GM18907 (cell line): ENCODE results near the gene ACVRL1.

Experiments
- ATAC-seq: cut with Tn5 transposase; IDR thresholded peaks from one replicate; pipeline ENCODE4 v1.9.1; 2021; ENCODE audit warnings: mild to moderate bottlenecking, moderate library complexity; ENCODE audit not compliant: unreplicated experiment

The ACVRL1 gene

DNA sequence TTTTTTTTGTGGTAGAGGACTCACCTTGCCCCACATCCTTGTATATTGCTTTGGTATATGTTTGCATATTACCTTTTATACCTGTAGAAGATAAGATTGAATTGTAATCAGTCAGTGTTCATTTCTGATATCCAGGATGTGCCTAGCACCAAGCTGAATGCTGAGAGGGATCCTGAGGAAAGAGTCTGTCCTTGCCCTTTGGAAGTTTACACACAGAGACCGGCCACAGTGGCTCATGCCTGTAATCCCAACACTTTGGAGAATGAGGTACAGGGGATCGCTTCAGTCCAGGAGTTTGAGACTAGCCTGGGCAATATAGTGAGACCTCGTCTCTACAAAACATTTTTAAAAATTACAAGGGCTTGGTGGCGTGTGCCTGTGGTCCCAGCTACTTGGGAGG, 52.6 kb downstream of the ACVRL1 start:
- ATAC-seq: no peak

DNA sequence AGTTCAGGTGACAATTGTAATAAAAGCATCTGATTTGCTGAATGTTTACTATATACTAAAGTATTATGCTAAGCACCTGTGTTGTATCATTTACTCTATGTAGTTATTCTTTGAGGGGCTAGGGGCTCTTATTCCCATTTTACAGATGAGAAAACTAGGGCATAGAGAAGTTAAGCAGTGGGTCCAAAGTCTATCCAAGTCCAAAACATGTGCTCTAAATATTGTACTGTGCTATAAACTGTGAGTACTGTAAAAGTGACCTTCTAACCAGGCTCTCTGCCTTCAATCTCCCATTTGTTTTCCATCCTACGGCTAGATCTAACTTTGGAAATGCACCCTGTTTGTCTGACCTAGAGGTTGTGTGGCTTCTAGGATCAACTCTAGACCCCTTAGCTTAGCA, 53.2 kb downstream of the ACVRL1 start:
- no peak for ATAC-seq

DNA sequence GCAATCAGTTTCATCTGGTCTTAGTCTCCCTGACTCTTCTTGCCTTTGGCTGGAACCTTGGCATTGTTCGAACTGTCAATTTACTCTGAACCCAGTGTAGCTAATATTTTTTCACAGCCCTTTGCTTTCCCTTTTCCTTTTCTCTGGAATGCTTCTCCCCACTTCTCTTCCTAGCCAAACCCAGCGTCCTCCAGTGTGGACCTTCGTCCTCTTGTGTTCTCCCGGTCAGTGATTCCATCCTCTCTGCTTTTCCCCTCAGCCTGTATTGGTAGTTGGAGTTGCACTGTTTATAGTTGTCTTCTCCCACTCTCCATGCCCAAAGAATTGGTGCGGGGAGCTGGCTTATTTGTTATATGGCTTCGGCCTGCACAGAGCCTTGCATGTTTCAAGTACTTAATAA, 53.6 kb downstream of the ACVRL1 start:
- no peak for ATAC-seq

DNA sequence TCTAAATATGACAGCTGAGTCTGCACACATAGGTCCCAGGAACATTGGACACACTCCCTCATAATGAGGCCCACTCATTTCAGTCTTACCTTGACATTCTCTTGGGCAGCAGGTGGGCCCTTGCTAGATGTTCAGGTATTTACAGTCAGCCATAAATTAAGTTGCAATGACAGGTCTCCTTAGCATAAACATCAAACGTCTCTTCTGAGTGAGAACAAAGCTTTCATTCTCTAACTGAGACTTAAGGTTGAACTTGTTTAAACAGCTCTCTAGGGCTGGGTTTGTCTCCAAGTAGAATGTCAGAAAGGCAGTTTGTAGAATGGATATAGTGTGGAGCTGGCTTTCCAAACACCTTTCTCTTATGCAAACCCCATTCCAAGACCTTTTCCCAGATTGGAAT, 54.5 kb downstream of the ACVRL1 start:
- ATAC-seq: no peak

DNA sequence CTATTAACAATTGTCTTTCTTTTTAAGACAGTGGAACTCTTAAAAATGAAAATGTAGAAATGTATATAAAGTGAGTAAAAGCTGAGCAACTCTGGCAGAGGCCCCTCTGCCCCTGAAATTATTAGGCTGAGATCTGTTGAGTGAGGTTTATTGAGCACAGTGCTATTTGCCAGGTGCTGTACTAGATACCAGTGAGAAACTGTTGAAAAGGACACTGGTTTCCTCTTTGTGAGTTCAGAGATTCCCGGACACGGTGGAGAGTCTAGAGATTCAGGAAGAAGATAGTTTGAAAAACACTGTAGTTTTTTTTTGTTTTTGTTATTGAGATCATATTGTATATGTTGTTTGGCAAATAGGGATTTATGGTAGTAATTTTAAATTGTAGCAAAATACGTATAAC, 55.4 kb downstream of the ACVRL1 start:
- ATAC-seq: no peak

DNA sequence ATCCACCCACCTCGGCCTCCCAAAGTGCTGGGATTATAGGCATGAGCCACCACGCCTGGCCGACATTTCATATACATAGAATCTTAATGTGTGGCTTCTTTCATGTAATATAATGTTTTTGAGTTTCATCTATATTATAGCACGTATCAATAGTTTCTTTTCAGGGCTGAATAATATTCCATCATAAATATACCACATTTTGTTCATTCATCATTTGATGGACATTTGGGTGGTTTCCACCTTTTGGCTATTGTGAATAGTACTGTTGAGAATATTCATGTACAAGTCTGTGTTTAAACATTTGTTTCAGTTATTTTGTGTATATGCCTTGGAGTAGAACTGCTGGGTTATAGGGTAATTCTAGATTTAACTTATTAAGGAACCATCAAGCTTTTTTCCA, 56.2 kb downstream of the ACVRL1 start:
- no peak for ATAC-seq

DNA sequence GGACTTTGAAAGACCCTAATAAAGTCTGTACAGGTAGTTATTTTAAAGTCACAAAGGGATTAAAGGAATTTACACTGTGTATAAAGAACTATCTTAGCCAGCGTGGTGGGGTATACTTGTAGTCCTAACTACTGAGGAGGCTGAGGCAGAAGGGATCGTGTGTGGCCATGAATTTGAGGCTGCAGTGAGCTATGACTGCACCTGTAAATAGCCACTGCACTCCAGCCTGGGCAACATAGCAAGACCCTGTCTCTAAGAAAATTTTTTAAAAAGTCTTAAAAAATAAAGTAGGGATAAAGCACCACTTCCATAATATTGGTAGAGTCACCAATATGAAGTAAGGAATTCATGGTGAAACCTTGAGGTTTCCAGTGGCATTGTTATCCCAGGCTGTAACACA, 62.3 kb downstream of the ACVRL1 start:
- ATAC-seq: no peak

DNA sequence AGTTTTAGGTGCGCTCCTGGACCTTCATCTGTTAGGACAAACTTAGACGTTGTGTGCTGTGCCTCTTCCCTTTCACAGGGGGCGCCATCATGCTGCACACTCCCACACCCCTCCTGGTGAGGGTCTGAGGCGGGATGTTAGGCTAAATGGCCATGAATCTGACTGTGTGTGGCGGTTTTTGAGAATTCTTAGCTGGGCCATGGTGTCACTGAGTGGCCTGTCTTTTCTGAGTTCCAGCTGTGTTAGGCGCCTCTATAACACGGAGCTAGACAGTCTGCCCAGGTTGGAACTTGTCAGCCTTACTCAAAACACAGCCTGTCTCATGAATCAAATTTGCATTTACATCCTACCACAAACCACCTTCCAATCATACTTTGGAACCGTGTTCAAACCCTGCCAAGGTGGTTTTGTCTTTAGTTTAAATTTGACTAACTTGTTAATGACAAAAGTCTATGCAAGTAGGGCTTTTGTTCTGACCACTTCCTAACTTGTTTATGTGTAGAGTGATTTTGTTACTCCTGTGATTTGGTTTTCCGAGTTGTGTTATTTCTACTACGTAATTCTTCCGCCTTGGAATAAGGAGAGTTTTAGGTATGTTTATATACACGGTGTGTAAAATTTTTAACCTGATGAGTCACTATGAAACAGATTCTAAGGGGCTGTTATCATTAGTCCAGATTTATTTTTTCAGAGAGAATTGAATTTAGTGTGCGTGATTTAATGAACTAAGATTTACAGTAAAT, 63.8 kb downstream of the ACVRL1 start:
- peak; percentile 89 for ATAC-seq

DNA sequence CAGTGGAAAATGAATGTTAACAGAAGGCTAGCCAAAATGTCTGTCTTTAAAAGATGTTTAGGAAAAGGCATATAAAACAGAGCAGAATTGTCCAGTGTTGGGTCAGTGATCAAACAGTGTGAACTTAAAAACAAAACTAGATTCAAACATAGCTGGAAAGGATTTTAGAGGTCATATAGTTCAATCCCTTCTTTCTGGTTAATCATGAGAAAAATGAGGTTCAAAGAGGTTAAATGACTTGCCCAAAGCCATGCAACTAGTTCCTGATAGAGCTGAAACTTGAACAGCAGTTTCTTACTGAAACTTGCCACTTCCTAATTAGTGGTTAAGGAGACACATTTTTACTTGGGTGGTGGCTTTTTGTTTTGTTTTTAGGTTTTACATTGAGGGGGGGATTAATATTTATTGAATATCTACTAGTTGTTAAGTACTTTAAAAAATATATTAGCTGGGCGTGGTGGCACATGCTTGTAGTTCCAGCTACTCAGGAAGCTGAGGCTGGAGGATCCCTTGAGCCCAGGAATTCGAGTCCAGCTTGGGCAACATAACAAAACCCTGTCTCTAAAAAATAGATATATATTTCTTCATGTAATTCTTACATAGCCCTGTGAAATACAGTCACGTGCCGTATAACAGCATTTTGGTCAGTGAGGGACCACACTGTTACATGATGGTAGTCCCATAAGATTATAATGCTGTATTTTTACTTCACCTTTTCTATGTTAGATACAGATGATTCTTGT, 64.5 kb downstream of the ACVRL1 start:
- ATAC-seq: peak; percentile 36

DNA sequence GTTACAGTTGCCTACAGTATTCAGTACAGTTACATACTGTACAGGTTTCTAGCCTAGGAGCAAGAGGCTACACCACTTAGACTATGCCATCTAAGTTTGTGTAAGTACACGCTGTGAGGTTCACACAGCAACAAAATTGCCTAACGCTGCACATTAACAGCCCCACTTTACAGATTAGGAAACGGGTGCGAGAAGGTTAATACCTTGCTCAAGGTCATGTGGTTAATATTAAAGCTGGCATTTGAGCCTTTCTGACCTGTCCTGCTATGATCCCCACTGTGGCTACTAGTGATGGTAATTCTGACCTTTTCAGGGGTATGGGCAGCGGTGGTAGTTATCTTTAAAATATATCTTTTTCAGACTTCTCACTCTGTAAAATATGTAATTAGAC, 65.1 kb downstream of the ACVRL1 start:
- no peak for ATAC-seq

DNA sequence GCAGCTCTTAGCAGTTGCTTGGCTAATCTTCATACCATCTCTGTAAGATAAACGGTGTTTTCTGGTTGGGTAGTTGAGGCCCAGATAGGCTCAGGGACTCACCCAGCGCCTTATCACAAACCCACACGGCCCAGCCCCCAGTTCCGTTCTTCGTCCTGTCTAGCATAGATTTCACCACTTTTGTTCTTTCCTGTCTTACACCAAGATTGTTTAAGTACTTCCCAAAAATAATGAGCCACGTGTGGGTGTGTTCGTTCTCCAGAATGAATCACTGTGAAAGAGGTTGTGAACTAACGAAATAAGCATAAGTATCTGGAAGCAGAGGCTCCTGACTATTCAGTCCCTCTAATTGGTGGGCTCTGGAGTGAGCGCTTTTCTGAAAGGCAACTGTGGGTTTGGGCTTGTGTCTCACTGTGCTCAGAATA, 65.6 kb downstream of the ACVRL1 start:
- no peak for ATAC-seq
